Tibial nerve (tissue), 4 donors: ENCODE measurements around the gene PAPPA.

Source experiments
- EP300 ChIP-seq, 2 donors: sonication (generic); formaldehyde crosslinking; IDR thresholded peaks; one replicate each; pipeline ENCODE4 v1.6.1; 2017; ENCODE audit warnings: antibody characterized with exemption in 2 of 2, mild to moderate bottlenecking in 1 of 2
- POLR2A ChIP-seq, 2 donors: fragments of 450-650 bp; IDR thresholded peaks; one replicate each; pipeline ENCODE4 v1.6.1; 2017; ENCODE audit warnings: antibody characterized with exemption in 2 of 2, mild to moderate bottlenecking in 2 of 2, moderate library complexity in 2 of 2
- TF ChIP-seq, protein P1 (sequence below), 5 experiments: fragments of 200-600 bp in 3 of 5; fragments of 450-650 bp in 2 of 5; sonication (generic) in 3 of 5; IDR thresholded peaks; one replicate each; pipeline ENCODE4 v1.5.1; 2016 to 2019; ENCODE audit warnings: antibody characterized with exemption in 5 of 5, mild to moderate bottlenecking in 3 of 5, moderate library complexity in 2 of 5

DNA sequence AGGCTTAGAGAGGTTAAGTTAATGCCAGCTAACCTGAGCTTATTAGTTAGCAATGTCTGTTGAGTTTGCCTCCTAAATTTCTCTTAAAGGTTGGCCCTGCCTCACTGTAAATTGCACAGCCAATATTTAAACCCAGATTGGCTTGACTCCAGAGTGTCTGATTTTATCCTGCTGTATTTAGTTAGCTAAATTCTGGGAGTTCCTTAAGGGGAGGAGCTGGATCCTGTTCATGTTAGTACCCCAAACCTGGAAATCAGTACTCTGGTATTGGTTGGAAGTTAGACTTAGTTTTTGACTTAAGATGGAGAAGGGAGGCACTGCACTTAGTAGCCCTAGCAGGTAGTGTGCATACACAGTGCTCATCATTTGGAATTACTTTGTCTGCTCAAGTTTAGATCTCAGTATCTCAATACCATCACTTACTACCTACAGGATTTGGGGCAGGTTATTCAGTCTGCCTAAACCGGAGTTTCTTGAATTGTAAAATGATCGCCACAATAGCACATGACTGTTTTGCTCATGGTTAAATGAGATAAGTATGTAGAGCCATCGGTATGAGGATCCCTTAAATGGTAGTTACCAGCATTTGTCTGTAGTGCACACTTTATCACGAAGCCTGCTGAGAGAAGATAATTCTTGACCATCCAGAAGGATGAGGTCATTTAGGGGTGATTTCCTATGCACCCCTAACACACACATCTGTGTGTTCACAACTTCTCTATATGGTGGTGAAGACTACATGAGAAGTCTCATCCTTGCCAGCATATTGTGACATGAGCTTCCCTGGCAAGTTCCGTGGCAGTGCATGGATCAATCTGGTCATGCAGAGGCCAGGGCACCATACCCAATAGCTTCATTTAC lies 268.8 kb downstream of the PAPPA start:
- TF ChIP-seq, protein P1, sequence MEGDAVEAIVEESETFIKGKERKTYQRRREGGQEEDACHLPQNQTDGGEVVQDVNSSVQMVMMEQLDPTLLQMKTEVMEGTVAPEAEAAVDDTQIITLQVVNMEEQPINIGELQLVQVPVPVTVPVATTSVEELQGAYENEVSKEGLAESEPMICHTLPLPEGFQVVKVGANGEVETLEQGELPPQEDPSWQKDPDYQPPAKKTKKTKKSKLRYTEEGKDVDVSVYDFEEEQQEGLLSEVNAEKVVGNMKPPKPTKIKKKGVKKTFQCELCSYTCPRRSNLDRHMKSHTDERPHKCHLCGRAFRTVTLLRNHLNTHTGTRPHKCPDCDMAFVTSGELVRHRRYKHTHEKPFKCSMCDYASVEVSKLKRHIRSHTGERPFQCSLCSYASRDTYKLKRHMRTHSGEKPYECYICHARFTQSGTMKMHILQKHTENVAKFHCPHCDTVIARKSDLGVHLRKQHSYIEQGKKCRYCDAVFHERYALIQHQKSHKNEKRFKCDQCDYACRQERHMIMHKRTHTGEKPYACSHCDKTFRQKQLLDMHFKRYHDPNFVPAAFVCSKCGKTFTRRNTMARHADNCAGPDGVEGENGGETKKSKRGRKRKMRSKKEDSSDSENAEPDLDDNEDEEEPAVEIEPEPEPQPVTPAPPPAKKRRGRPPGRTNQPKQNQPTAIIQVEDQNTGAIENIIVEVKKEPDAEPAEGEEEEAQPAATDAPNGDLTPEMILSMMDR (IDR thresholded peaks at IDR 0.05): no peak
- no peak for TF ChIP-seq POLR2A (IDR thresholded peaks at IDR 0.05)
- TF ChIP-seq EP300 (IDR thresholded peaks at IDR 0.05): no peak
